Measurements from ENCODE around the gene RERE.

DNA sequence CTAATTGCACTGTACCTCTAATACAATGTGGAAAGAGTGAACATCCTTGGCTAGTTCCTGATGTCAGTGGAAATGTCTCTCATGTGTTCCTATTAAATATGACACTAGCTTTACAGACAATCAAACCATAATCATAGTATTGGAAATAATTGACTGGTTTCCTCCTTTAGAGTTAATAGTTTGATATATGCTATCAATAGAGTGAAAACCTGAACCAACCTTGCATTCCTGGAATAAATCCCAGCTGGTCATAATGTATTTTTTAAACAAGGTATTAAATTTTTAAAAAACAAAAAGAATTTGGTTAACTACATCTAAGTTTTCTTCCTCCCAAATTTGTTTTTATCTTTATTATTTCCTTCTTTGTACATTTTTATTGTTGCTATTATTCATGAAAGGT, 273.5 kb downstream of the RERE start:
- TF ChIP-seq ZNF626 (tag by site-specific recombination; IDR thresholded peaks at IDR 0.05) (no peak), ZNF18 (tag by site-specific recombination; IDR thresholded peaks at IDR 0.05) (no peak), PATZ1 (tag by site-specific recombination; IDR thresholded peaks at IDR 0.05) (no peak)

All from HEK293 (cell line).